Eye (tissue), 1 donor: ENCODE data around the gene BCAT1.
"Not testable (repeated sequence)": the region's sequence is repeated elsewhere in the genome, so short reads cannot be mapped to it uniquely, and the experiment has no call there.

Experiments
- DNase-seq: peaks from one replicate; pipeline ENCODE4 v3.0.0-alpha.2; 2015

BCAT1 gene

GRCh38 chr12:24851341-24851740 lies 97.6 kb downstream of the BCAT1 start:
- no peak for DNase-seq

DNA sequence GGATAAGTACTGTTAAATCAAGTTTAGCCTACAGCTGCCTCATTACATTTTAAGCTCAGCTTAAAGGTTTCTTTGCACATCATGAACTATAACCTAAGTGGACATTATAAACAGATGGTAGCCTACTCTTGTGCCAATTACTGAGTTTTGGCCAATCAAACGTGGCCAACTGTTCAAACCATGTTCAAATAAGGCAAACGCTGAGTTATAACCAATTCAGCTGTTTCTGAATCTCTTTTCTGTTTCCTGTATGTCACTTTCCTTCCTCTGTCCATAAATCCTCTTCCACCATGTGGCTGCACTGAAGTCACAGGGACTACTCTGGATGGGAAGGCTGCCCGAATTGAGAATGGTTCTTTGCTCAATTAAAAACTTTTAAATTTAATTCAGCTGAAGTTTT lies 98.4 kb downstream of the BCAT1 start:
- DNase-seq: no peak

GRCh38 chr12:24848941-24849477 lies 99.9 kb downstream of the BCAT1 start:
- no peak for DNase-seq

DNA sequence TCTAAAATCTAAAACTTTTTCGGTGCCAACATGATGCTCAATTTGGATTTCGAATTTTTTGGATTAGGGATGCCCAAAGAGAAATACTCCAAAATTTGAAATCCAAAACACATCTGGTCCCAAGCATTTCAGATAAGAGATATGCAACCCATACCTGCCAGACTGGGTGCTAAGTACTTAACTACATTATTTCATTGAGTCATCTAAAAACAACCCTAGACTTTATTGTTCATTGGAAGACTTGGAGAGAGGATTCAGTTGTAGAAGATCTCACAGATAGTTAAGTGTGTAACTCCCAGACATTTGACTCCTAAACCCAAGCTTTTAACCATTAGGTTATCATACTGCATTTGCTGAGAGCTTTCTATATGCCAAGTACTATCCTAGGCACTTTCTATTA lies 102.2 kb downstream of the BCAT1 start:
- no peak for DNase-seq

- no peak for DNase-seq
Observed at GRCh38 chr12:24845615-24846014, 103.3 kb downstream of the BCAT1 start.

DNA sequence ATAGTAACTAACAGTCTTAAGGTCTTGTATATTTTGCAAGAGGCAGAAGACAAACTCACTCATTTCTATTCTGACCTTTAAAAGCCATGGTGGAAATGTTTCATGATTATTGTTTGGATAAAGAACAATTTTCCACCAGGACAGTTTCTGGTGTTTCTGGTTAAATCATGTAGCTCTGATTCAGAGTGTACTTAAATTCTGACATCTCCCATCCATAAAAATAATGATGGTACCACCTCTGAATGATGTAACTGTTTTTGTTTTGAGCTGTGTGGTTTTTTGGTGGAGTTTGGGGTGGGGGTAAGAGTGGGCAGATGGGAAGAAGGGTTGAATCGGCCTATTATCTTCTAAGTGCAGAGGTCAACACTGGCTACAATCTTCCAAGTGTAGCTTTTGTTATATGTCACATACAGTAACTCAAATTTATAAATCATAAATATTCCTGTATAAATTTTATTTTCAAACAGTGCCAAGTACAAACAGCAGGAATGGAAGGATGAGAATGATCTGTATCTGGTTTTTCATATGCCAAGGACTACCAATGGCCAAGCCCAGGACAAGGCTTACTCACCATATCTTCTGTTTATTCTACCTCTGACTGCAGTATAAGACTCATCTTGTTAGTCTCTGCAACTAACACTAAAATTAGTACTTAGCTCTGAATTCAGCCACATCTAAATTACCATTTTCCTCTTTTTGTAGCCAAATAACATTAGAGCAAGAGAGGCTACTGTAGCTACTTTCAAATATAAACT lies 108.7 kb downstream of the BCAT1 start:
- DNase-seq: no peak

GRCh38 chr12:24839268-24839791 lies 109.6 kb downstream of the BCAT1 start:
- DNase-seq: no peak

GRCh38 chr12:24838531-24838950 lies 110.4 kb downstream of the BCAT1 start:
- DNase-seq: peak; percentile 52

- no peak for DNase-seq
Observed at GRCh38 chr12:24835377-24835776, 113.5 kb downstream of the BCAT1 start.

- no peak for DNase-seq
Observed at GRCh38 chr12:24833513-24833912, 115.4 kb downstream of the BCAT1 start.

DNA sequence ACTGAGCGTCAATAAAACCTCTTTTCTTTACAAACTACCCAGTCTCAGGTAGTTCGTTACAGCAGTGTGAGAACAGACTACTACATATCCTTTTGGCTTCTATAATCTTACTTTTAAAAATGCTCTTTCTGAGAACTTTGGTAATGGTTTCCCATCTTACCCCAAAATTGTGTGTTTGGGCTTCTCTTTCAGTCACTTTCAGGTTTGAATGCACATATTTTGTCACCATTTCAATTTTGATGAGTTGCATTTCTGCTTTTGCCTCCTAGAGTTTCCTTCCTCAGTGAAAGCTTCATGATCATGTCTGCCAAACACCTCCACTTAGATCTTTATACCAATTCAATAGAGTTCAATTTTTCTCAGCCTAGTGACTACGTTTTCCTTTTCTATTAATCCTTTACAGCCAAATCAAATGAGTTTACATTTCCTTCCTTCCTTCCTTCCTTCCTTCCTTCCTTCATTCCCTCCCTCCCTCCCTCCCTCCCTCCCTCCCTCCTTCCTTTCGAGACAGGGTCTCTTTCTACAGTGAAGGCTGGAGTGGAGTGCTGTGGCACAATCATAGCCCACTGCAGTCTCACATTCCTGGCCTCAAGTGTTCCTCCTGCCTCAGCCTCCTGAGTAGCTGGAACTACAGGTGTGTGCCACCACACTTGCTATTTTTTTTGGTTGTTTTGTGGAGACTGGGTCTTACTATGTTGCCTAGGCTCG lies 124.9 kb downstream of the BCAT1 start:
- no peak for DNase-seq

GRCh38 chr12:24822121-24822899 lies 126.6 kb downstream of the BCAT1 start:
- DNase-seq: no peak

- no peak for DNase-seq
Observed at GRCh38 chr12:24821691-24822090, 127.2 kb downstream of the BCAT1 start.

GRCh38 chr12:24820872-24821271 lies 128.0 kb downstream of the BCAT1 start:
- no peak for DNase-seq

DNA sequence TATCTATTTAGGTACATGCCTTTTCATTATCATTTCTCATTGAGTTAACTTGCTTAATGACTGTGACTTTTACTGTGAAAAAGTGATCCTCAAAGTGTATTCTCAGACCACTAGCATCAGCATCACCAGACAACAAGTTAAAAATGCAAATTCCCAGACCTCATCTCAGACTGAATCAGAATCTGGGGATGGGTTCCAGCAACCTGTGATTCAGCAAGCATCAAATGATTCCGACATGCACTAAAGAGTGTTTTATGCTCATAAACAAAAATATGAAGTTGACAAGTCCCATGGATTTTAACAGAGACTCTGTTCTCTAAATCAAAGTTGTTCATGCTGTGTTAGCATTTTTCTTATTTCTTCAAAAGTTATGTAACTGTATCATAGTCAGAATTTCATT lies 130.6 kb downstream of the BCAT1 start:
- DNase-seq: no peak

DNA sequence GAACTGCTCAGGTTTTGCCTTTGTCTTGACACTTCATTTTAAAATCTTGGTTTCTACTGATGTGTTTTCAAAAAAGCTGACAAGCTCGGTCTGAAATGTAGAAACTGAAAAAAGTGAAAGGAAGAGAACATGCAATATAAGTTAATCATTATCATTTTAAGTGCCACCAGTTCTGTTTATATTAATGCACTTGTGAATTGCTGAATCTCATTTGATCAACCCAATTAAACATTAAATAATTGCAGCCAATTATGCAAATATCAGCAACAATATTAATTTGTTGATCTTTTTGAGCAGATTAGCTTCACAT lies 133.8 kb downstream of the BCAT1 start:
- DNase-seq: no peak

- DNase-seq: no peak
Observed at GRCh38 chr12:24814379-24815113, 134.4 kb downstream of the BCAT1 start.

GRCh38 chr12:24810378-24810777 lies 138.5 kb downstream of the BCAT1 start:
- no peak for DNase-seq

GRCh38 chr12:24809306-24809705 lies 139.6 kb downstream of the BCAT1 start:
- DNase-seq: not testable (repeated sequence)

DNA sequence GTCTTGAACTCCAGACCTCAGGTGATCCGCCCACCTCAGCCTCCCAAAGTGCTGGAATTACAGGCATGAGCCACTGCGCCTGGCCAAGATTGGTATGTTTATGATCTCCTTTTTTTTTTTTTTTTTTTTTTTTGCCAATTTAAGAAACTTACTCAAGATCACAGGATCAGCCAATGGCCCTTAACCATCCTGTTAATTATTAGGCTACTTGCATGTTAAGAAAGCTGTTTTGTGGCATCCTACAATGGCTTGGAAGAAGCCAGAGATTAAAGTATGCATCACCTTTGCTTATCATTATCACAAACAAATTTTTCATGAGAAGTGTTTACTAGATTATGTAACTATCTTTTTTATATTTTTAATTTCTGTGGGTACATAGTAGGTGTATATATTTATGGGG lies 140.2 kb downstream of the BCAT1 start:
- no peak for DNase-seq

DNA sequence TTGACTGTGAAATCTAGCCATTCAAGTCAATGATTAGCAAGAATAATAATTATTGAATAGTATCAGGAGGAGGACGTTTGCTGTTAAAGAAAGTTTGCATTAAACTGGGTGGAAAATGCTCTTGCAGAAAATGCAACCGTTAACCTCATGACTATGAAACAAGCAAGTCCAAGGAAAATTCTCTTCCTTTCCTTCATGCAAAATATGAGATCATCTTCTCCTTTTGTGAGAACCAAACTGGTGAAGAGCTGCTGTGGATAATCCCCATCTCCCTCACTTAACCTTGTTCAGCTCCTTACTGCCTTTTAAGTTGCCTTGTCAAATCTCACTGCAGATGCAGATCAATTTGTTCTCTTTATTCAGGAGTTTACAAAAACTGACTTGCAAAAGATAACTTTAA lies 142.5 kb downstream of the BCAT1 start:
- no peak for DNase-seq

DNA sequence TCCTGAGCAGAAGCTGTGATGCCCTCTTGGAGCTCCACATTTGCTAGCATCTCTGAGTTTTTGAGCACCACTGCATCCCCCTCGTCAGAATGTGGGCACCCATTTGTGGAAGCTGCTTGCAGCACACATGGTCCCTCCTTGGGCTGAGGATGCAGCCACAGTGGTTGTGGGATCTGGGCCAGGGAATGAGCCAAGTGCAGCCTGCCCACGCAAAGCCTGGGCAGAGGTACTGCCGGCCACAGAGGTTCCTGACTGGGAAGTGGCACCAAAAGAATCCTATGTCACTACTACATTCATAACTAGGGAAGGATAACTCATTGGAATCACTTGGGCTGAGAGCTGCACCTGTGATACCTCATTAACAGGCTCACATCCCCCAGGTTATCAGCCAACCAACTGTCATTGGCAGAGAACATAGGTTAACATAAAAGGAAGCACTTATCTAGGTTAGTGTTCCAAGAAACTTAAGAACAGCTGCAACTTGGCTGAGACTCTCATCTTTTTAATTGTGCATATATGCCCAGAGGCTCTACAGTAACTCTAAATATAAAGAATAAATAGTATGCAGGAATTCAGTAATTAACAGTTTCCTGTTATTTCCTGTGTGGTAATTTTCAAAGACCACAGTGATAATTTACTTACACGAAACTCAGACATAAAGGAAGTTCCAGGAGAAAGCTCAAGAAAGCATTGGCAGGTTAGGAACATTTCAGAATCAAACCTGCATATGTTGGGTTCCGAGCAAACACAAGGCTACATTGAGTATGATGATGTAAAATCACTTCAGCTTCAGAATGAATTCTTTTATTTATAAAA lies 145.3 kb downstream of the BCAT1 start:
- DNase-seq: no peak
